Caco-2 (cell line): Measurements from ENCODE around the gene UNC5A. TPM values are rescaled to one million over a fixed set of nuclear protein-coding genes. Genes with fewer than 3 reads are reported as not detected.

Source experiments
- BruUV-seq: library from RNA; stranded (reverse); fragments of 400-500 nt; replicated peaks from 2 replicates; lab custom pipeline; 2021; lab: Mats Ljungman, UMichigan
- CTCF ChIA-PET: fragments of 300-600 bp; sonication (Branson Sonifier 250); formaldehyde crosslinking; loops from one replicate; lab custom pipeline; 2022; ENCODE audit warnings: antibody characterized with exemption; lab: Charles Lee
- POLR2A ChIA-PET: fragments of 300-600 bp; sonication (Branson Sonifier 250); formaldehyde crosslinking; loops from one replicate; lab custom pipeline; 2022; ENCODE audit warnings: antibody characterized with exemption; lab: Charles Lee
- DNase-seq, 2 experiments: peaks; one replicate each; pipeline versions ENCODE4 v3.0.0 to v3.0.0-alpha.2; 2020 to 2022
- H3K27me3 ChIP-seq: replicated peaks from 2 replicates; pipeline ENCODE4 v1.6.0; 2011; ENCODE audit warnings: low read length; ENCODE audit not compliant: control insufficient read depth, insufficient read depth
- H3K36me3 ChIP-seq: 2 replicates; pipeline ENCODE4 v1.5.1; 2011; ENCODE audit warnings: low read length; ENCODE audit not compliant: control insufficient read depth, insufficient read depth
- H3K4me1 ChIP-seq: fragments of 250-450 bp; sonication (Bioruptor Pico); 2 replicates; pipeline ENCODE4 v1.5.1; 2020; ENCODE audit warnings: mild to moderate bottlenecking
- H3K4me3 ChIP-seq: 2 replicates; pipeline ENCODE4 v1.5.1; 2011; ENCODE audit warnings: low read depth, mild to moderate bottlenecking, control low read depth, low read length
- H3K9me3 ChIP-seq: fragments of 250-450 bp; sonication (Bioruptor Pico); 2 replicates; pipeline ENCODE4 v1.5.1; 2020; ENCODE audit warnings: mild to moderate bottlenecking, moderate library complexity
- H3K27ac Mint-ChIP-seq: one replicate; pipeline ENCODE4 v1.8.0; 2022; ENCODE audit warnings: mixed read lengths; ENCODE audit not compliant: unreplicated experiment
- H3K27me3 Mint-ChIP-seq: one replicate; pipeline ENCODE4 v1.8.0; 2022; ENCODE audit warnings: mixed read lengths; ENCODE audit not compliant: insufficient read depth, unreplicated experiment
- H3K36me3 Mint-ChIP-seq: one replicate; pipeline ENCODE4 v1.8.0; 2022; ENCODE audit warnings: mild to moderate bottlenecking, mixed read lengths; ENCODE audit not compliant: insufficient read depth, unreplicated experiment
- H3K4me1 Mint-ChIP-seq: one replicate; pipeline ENCODE4 v1.8.0; 2022; ENCODE audit warnings: low read depth, mixed read lengths; ENCODE audit not compliant: unreplicated experiment
- H3K4me3 Mint-ChIP-seq: one replicate; pipeline ENCODE4 v1.8.0; 2022; ENCODE audit warnings: mild to moderate bottlenecking, moderate library complexity, mixed read lengths; ENCODE audit not compliant: unreplicated experiment
- H3K9me3 Mint-ChIP-seq: one replicate; pipeline ENCODE4 v1.8.0; 2022; ENCODE audit warnings: mixed read lengths; ENCODE audit not compliant: unreplicated experiment
- CTCF ChIP-seq, 2 experiments: fragments of 200-600 bp in 1 of 2; IDR thresholded peaks; 1 replicate in 1 of 2; 2 replicates in 1 of 2; pipeline versions ENCODE4 v1.5.1 to v1.8.0; 2011 to 2022; ENCODE audit warnings: antibody characterized with exemption in 1 of 2, control low read depth in 1 of 2, inconsistent platforms in 1 of 2, low read depth in 1 of 2, low read length in 1 of 2, mild to moderate bottlenecking in 1 of 2, moderate library complexity in 1 of 2; ENCODE audit not compliant: insufficient read depth in 1 of 2, severe bottlenecking in 1 of 2, unreplicated experiment in 1 of 2
- intact Hi-C: fragments of 100-400 bp; cut with micrococcal nuclease; formaldehyde crosslinking; loops from one replicate; pipeline ENCODE4 v1.10.0; 2022; ENCODE audit not compliant: unreplicated experiment
- total RNA-seq: library from RNA; stranded (reverse); gene quantifications from 2 replicates; pipeline ENCODE4 v1.2.3, GENCODE V29; 2022

Gene UNC5A
- total RNA-seq, 1 experiment from 2014 or later = not detected

DNA sequence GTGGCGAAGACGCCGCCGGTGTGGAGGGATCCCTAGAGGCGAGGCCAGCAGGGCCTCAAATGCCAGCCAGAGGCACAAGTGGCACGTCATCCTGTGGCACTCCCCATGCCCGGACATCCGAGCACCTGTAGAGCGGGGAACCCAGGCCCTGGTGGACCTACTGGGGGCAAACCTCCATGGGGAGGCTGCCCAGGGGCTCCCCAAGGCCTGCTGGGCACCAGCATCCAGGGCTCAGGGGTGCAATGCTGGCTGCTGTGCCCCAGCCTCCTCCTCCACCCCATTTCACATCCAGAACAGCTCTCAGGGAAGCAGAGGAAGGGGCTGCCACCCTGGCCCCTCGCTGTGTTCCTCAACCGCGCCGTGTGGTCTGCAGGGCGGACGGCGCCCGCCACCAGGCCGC lies 45.2 kb downstream of the UNC5A start:
- H3K27me3 Mint-ChIP-seq = peaks cover 15% of the 10 kb centered on the region
- no peak overlapping the region for H3K27ac Mint-ChIP-seq
- H3K27me3 ChIP-seq = no peaks in the 10 kb centered on the region
- no peaks in the 10 kb centered on the region for H3K36me3 Mint-ChIP-seq
- CTCF ChIA-PET = no interaction called here
- H3K4me1 Mint-ChIP-seq = no peaks in the 10 kb centered on the region
- no TSS peak for BruUV-seq
- POLR2A ChIA-PET = no interaction called here
- H3K36me3 ChIP-seq = no peaks in the 10 kb centered on the region
- no peak for TF ChIP-seq CTCF (IDR thresholded peaks at IDR 0.05; ENCODE audit: insufficient read depth in 1 of 2, low read depth in 1 of 2, low read length in 1 of 2, severe bottlenecking in 1 of 2, unreplicated experiment in 1 of 2)
- H3K9me3 Mint-ChIP-seq = no peaks in the 10 kb centered on the region
- DNase-seq = no peak
- no peaks in the 10 kb centered on the region for H3K4me1 ChIP-seq
- H3K9me3 ChIP-seq = no peaks in the 10 kb centered on the region
- no peak overlapping the region for H3K4me3 ChIP-seq
- intact Hi-C loops = no loop called here
- no peak overlapping the region for H3K4me3 Mint-ChIP-seq

DNA sequence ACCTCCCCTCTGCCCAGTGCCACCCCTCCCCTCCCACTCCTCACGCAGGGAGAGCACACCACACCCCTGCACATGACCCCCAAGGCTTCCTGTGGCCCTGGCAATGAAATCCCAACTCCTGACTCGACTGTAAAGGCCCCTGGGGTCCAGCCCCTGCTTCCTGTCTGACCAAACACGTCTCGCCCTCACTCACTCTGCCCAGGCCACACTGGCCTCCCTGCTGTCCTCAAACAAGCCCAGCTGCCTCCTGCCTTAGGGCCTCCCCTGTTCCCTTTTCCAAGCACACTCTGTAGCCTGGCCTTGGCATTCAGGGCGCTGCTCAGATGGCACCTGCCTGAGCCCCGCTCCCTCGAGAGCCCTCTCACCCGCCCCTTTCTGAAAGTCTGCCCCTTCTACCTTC lies 46.4 kb downstream of the UNC5A start:
- no peaks in the 10 kb centered on the region for H3K36me3 ChIP-seq
- POLR2A ChIA-PET = no interaction called here
- Mint-ChIP-seq H3K4me1 (no peaks in the 10 kb centered on the region), H3K9me3 (no peaks in the 10 kb centered on the region), H3K27me3 (peaks cover 15% of the 10 kb centered on the region), H3K4me3 (no peak overlapping the region), H3K36me3 (no peaks in the 10 kb centered on the region), H3K27ac (no peak overlapping the region)
- no peaks in the 10 kb centered on the region for H3K4me1 ChIP-seq
- no peaks in the 10 kb centered on the region for H3K27me3 ChIP-seq
- no peak for TF ChIP-seq CTCF (IDR thresholded peaks at IDR 0.05; ENCODE audit: insufficient read depth in 1 of 2, low read depth in 1 of 2, low read length in 1 of 2, severe bottlenecking in 1 of 2, unreplicated experiment in 1 of 2)
- CTCF ChIA-PET = no interaction called here
- H3K9me3 ChIP-seq = no peaks in the 10 kb centered on the region
- intact Hi-C loops = no loop called here
- BruUV-seq = no TSS peak
- DNase-seq = no peak
- no peak overlapping the region for H3K4me3 ChIP-seq

GRCh38 chr5:176857216-176857893 lies 47.0 kb downstream of the UNC5A start:
- H3K4me1 Mint-ChIP-seq = no peaks in the 10 kb centered on the region
- no peaks in the 10 kb centered on the region for H3K9me3 Mint-ChIP-seq
- no peak for DNase-seq
- CTCF ChIA-PET = no interaction called here
- TF ChIP-seq CTCF (IDR thresholded peaks at IDR 0.05; ENCODE audit: insufficient read depth in 1 of 2, low read depth in 1 of 2, low read length in 1 of 2, severe bottlenecking in 1 of 2, unreplicated experiment in 1 of 2) = no peak
- no TSS peak for BruUV-seq
- H3K27me3 ChIP-seq = no peaks in the 10 kb centered on the region
- POLR2A ChIA-PET = no interaction called here
- no peaks in the 10 kb centered on the region for H3K9me3 ChIP-seq
- no peak overlapping the region for H3K4me3 Mint-ChIP-seq
- peaks cover 15% of the 10 kb centered on the region for H3K27me3 Mint-ChIP-seq
- no peaks in the 10 kb centered on the region for H3K4me1 ChIP-seq
- no peak overlapping the region for H3K4me3 ChIP-seq
- no peaks in the 10 kb centered on the region for H3K36me3 ChIP-seq
- intact Hi-C loops = no loop called here
- H3K36me3 Mint-ChIP-seq = no peaks in the 10 kb centered on the region
- no peak overlapping the region for H3K27ac Mint-ChIP-seq
